AG09319 (cell line): ENCODE measurements around the gene PFKFB3.
"Not testable (repeated sequence)": the region's sequence is repeated elsewhere in the genome, so short reads cannot be mapped to it uniquely, and the experiment has no call there.

Experiments
- DNase-seq: peaks from one replicate; pipeline ENCODE4 v3.0.0-alpha.2; 2010; ENCODE audit warnings: low read depth; ENCODE audit errors: extremely low read depth
- TF ChIP-seq, protein P1 (sequence below): IDR thresholded peaks from 2 replicates; pipeline ENCODE4 v1.5.1; 2011; ENCODE audit warnings: low read depth, mild to moderate bottlenecking, inconsistent platforms, low read length, moderate library complexity

PFKFB3 gene

GRCh38 chr10:6187278-6187677 lies 15.5 kb upstream of the PFKFB3 start:
- no peak for DNase-seq
- TF ChIP-seq, protein P1, sequence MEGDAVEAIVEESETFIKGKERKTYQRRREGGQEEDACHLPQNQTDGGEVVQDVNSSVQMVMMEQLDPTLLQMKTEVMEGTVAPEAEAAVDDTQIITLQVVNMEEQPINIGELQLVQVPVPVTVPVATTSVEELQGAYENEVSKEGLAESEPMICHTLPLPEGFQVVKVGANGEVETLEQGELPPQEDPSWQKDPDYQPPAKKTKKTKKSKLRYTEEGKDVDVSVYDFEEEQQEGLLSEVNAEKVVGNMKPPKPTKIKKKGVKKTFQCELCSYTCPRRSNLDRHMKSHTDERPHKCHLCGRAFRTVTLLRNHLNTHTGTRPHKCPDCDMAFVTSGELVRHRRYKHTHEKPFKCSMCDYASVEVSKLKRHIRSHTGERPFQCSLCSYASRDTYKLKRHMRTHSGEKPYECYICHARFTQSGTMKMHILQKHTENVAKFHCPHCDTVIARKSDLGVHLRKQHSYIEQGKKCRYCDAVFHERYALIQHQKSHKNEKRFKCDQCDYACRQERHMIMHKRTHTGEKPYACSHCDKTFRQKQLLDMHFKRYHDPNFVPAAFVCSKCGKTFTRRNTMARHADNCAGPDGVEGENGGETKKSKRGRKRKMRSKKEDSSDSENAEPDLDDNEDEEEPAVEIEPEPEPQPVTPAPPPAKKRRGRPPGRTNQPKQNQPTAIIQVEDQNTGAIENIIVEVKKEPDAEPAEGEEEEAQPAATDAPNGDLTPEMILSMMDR: no peak

GRCh38 chr10:6190033-6190432 lies 12.7 kb upstream of the PFKFB3 start:
- DNase-seq: not testable (repeated sequence)

DNA sequence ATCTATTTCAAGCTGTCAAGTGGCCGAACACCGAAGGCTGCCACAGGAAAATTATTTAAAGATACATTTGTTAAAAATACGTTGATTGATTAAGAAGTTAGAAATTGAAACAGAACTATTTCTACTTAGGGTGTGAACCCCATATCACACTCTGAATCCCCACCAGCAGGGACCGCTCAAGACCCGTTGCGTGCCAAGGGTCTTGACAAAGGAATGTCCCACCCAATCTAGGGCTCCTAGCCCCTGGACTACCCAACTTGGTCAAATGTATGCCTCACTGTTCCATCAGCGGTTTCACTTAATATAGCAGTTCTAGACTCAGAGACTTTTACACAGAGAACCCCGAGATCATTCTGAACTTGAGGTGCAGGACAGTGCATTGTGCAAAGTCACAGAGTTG lies 11.6 kb upstream of the PFKFB3 start:
- TF ChIP-seq, protein P1: no peak
- no peak for DNase-seq

- no peak for DNase-seq
- TF ChIP-seq, protein P1: no peak
Measured at GRCh38 chr10:6191569-6191968, 11.2 kb upstream of the PFKFB3 start.

DNA sequence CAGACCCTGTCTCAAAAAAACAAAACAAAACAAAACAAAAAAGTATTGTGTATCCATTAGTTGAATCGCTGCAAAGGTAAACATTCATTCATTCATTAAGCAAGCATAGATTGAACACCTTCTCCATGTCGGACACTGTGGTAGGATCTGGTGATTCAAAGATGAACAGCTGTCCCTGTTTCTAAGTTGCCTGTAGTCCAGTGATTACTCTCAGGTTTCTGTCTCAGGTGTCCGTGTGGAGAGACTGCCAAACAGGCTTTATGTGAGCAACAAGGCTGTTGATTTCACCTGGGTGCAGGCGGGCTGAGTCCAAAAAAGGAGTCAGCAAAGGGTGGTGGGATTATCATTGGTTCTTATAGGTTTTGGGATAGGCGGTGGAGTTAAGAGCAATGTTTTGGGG lies 9.4 kb upstream of the PFKFB3 start:
- not testable (repeated sequence) for DNase-seq

- TF ChIP-seq, protein P1: no peak
- DNase-seq: no peak
Measured at GRCh38 chr10:6194311-6194710, 8.4 kb upstream of the PFKFB3 start.

DNA sequence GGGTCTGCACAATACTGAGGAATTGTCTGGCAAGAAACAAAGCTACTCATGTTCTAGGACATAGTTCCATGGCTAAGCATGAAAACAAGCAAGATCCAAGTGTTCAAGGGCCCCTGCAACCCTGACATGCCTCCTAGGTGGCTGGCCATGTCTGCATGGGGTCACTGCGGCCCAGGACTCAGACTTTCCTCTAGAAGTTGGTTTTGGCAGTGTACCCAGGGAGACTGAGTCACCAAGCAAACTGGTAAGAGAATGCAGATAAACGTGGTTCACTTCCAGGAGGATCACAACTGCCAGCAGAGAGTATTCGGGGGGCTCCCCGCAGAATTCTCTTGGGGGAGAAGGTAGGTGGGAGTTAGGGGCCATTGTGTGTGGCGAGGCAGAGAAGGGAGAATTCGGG lies 7.4 kb upstream of the PFKFB3 start:
- DNase-seq: no peak
- TF ChIP-seq, protein P1: no peak

GRCh38 chr10:6195846-6196245 lies 6.9 kb upstream of the PFKFB3 start:
- TF ChIP-seq, protein P1: no peak
- no peak for DNase-seq

- DNase-seq: not testable (repeated sequence)
Measured at GRCh38 chr10:6196524-6196923, 6.2 kb upstream of the PFKFB3 start.
